Hematopoietic multipotent progenitor cell treated with erythropoietin and hydrocortisone succinate and interleukin-3 and kit ligand, for 8 days (in vitro differentiated cells): ENCODE data around the gene CNST.
"Not testable (repeated sequence)": the region's sequence is repeated elsewhere in the genome, so short reads cannot be mapped to it uniquely, and the experiment has no call there.

Source experiments
- DNase-seq: peaks from one replicate; pipeline ENCODE4 v3.0.0-alpha.2; 2015

CNST gene

GRCh38 chr1:246559310-246559709 is 6.9 kb upstream of the CNST start:
- DNase-seq, result no peak

DNA sequence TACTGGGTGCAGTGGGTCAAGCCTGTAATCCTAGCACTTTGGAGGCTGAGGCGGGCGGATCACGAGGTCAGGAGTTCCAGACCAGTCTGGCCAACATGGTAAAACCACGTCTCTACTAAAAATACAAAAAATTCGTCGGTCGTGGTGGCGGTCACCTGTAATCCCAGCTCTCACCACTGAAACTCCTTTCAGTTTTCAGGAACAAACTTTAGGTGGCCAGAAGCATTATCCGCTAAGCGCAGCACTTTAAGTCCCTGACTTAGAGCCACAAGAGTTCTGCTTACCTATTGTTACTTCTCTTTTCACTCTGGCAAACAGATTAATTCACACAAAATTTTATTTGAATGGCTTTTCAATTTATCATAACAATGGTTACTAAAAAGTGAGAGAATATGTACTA is 5.4 kb upstream of the CNST start:
- not testable (repeated sequence) for DNase-seq

DNA sequence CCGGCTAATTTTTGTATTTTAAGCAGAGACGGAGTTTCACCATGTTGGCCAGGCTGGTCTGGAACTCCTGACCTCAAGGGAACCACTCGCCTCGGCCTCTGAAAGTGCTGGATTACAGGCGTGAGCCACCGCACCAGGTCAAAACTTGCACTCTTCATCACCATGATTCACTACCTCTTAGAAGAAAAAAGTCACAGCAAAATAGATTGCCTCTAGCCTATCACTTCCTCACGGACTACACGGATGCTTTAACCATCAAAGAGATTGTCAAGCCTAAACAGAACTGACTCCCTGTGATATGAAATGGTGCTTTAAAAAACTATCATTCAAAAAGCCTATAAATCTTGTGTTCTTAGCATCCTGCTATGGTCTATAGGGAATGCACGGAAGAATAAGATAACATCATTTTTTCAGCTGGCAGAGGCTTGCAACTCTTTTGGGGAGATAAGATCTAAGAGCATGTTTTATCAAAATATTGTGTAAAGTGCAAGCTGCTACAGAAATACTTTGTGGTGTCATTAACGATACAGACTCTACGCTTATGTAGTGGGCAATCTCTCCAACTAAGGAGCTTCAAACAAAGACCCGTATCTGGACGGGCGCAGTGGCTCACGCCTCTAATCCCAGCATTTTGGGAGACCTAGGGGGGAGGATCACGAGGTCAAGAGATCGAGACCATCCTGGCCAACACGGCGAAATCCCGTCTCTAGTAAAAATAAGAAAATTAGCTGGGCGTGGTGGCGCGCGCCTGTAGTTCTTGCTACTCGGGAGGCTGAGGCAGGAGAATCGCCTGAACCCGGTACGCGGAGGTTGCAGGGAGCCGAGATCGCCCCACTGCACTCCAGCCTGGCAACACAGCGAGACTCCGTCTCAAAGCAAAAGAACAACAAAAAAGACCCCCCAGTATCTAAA is 1.2 kb upstream of the CNST start:
- no peak for DNase-seq

DNA sequence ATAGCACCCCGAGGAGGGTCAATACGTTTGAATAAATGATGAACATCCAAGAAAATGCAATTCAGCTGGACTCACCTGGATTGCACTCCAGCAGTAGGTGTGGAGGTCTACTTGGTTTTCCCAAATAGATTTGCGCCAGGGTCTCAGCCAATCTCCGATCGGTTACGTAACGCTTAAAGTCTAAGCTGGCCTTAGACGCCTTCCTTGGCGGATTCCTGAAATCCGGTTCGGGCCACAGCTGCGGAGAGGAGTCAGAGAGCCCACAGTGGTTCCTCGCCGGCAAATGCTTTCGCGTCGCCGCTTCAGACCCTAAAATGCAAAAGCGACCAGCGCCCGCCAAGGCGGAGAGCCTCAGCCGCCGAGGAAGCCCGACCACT is 517 bp upstream of the CNST start:
- no peak for DNase-seq

DNA sequence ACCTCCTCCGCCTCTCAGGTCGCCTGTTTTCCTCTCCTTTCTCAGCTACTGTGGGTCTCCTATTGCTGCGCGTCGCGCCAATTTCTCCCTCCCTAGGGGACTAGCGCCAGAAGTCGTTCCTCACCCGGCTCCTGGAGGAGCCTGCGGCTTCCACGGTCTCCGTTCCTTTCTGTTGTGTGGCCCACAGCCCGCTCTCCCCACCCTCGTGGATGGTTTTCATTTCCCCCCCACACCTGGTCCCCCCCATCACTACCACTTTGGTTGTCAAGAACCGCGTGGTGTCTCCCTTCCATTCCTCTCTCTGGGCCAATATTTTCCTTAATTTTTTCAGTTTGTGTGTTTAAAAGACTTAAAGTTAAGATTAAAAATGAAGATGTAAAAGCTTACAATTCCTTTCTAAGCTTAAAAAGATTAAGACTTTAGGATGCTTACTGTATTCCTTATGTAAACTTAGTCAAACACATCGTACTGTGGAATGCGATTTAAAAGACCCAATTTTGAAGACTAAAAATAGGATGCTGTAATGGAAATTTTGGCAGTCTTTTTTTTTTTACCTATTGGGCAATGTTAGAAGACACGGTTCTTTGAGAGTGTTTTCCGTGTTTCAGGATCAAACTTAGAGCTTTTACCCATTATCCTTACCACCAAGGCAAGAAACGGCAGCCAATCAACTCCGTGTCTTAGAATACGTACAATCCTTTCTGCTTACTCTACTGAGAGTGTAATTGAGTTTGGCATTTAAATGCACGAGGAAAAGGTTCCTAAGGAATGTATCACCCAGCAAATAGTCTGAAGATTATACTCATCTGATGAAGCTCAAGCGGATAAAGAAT is 773 bp downstream of the CNST start:
- peak; percentile 65 for DNase-seq

DNA sequence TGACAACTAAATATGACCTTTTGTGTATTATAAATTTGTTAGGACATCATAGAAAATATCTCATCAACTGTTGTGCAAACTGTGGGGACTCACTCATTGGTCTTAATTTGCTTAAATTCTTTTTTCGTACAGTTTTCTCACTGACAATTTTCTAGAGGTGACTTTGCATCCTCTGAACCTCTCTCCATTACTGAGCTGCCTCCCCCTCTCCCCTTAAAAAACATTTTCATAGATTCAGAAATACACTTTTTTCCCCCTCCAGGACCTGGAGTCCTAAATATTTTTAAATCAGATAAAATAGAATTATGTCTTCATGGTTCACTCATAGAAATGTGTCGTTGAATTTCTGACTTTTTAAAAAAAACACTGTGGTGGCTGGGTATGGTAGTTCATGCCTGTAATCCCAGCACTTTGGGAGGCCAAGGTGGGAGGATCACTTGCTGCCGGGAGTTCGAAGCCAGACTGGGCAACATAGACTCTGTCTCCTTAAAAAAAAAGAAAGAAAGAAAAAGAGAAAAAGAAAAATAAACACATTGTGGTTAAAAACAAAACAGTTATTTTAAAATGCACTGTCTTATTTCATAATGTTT is 1.5 kb downstream of the CNST start:
- no peak for DNase-seq

DNA sequence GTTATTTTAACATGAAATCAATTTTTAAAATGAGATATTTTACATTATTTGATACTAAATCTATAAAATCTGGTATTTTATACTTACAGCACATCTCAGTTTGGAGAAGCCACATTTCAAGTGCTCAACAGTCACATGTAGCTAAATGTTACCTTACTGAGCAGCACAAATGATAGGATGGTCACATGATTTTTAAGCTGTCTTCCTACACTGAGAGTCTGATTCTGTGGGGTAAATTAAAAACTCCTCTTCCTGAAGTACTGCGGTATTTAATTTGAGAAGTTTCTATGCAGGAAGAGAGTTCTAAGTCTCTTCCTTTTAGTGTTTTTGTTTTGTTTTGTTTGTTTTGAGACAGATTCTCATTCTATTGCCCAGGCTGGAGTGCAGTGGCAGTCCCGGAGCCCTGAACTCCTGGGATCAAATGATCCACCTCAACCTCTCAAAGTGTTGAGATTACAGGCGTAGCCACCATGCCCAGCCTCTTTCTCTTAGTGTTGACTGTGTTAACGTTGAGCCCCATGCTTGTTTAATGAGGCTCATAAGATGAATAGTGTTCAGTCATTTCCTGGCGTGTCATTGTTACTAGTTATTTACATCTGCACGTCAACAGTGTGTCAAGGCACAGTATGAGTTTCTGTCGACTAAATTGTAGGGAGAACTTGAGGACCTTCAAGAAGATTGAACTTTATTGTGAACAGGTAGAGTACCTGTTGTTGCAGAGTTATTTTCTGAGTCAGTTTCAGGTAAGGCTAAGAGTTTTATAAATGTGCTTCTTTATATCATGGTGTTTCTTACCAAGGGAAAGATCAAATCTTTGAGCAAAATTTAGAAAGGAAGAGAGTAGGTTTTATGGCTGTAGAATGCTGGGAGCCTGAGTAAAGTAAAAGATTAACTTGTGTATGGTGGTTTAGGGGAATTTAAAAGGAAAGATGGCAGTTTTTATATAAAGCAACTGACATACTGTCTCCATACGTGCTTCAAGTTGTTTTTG is 3.3 kb downstream of the CNST start:
- DNase-seq, result peak; percentile 36

DNA sequence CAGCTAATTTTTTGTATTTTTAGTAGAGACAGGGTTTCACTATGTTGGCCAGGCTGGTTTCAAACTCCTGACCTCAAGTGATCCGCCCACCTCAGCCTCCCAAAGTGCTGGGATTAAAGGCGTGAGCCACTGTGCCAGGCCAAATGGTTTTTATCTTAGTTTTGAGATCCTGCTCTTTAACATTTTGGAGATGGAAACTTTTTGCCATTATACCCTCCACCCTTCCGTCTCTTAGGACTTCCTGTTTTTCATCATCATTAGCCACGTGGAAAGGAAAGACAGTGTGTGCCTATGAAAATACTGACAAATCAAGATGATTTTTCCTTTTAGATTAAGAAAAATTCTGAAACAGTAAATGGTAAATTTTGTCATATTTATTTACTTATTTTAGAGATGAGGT is 5.1 kb downstream of the CNST start:
- DNase-seq, result peak; percentile 79

DNA sequence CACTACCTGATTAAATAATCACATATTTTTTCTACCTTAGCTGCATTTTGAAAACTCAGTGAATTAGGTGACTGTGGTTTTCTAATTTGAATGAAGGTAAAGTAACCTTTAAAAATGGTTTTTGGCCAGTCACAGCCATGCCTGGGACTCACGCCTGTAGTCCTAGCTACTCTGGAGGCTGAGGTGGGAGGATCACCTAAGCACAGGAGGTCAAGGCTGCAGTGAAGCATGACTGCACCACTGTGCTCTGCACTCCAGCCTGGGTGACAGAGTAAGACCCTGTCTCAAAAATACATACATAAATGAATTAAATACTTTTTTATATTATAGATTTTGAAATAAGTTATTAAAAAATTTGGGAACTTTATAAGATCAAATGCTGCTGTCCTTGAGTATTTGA is 5.7 kb downstream of the CNST start:
- no peak for DNase-seq

DNA sequence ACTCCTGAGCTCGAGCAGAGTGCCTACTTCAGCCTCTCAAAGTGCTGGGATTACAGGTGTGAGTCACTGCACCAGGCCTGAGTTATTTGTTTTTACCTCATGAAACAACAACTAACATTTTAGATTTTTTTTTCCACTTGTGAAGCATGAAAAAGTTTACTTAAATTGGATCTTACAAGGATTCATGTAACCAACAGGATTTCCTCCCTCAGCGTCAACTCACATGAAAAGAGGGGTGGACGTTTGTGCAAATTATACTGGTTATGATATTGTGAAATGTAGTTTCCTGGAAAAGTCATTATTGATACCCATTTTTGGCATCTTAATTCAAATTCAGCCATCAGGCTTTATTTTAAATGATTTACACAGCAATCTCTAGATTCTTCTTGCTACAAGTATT is 6.5 kb downstream of the CNST start:
- DNase-seq, result no peak

DNA sequence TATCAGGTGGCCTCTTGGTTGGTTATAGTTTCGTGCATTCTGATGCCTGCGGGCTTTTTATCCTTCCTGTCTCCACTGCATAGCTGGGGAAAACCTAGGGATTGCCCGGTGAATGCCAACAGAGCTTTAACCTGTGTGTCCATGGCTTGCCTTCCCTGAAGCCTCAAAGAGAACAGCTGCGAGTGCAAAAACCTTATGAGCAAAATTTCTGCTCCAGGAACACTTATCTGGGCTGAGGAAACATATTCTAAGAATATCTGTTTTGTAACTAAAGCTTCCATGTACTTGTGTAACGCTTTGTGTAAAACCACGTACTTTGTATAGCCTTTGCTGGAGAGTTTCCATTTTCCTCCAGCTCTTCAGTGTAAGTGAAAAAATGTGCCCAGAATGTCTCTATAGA is 7.2 kb downstream of the CNST start:
- DNase-seq, result peak; percentile 45

DNA sequence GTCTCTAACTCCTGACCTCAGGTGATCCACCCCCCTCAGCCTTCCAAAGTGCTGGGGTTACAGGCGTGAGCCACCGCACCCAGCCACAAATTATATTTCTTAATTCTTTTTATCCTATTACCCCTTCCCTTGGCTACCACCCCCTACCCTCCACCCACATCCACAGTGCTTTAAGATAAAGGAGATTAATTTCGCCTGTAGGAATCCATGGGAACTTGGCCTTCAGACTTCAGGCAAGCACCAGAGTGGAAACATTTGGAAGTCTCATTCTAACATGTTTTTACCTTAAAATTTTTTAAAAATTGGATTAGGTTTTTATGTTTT is 10.4 kb downstream of the CNST start:
- DNase-seq, result no peak

DNA sequence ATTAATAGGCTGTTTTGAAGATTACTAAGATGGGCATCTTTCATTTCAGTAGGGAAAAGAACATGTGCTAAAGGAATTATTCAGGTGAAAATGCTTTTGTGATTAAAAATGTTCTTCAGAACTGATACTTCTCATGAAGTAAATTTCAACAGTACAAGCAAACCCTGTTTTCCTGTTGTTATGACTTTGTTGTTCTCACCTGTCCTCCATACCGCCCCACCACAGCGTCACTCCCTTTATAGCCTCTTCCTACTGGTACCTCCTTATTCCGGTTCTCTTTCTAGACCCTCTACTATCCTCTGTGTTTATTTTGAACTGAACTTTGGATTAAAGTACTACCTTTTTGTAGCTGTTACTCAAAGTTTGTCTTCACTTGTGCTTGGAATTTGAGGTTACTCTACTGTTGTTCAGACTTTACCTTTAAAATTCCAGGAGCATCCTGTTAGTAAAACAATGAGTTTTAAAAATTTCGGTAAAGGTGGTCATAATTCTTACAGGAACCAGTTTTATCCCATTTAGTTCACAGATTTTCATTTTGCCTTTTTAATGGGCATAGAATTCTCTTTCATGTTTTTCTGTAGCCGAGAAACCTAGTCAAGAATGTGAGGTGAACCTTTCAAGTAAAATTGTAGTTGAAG is 10.9 kb downstream of the CNST start:
- DNase-seq, result no peak

DNA sequence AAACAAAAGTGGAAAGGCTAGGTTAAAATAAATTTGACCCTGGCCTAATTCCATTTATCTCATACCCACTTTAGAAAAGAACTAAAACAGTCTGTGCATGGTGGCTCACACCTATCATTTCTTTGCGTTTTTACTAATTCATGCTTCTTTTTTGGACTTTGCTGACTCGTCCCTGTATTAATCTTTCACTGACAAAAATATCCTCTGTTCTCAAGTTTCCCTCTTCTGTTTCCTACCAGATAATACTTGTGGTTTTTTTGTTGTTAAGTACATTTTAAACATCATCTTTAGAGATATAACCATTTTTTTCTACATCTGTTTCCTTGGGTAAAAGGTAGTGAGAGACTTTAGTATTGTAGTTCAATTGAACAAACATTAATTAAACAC is 11.5 kb downstream of the CNST start:
- DNase-seq, result peak; percentile 89

GRCh38 chr1:246579818-246580217 is 13.6 kb downstream of the CNST start:
- DNase-seq, result peak; percentile 58

- DNase-seq, result no peak
Measured at GRCh38 chr1:246580497-246581370, 14.5 kb downstream of the CNST start.

DNA sequence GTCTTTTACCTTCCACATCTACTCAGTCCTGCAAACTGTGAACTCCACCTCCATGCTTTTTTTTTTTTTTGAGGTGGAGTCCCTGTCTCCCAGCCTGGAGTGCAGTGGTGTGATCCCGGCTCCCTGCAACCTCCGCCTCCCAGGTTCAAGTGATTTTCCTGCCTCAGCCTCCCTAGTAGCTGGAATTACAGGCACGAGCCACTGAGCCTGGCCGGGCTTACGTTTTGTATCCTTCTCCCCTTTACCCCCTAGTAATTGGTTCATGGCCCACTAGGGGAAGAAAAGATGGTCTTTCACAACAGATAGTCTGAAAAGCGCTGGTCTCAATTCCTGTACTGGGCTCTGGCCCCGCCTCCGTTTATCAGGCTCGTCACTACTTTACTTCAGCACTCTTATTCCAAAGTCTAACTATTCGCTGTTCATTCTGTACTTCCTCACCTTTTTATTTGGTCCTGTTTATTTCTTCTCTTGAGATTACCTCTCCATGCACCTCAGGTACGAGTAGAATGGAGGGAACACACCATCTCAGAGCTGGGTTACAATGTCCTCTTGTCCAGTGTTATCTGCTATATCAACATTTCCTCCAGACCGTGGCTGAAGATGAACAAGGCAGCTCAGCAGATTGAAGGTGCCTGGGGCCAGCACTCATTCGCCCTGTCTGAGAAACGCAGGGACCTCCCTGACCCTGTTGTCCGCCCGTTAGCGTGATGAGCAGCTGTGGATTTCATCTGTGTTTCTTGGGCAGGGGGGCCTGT is 16.2 kb downstream of the CNST start:
- no peak for DNase-seq

- no peak for DNase-seq
Measured at GRCh38 chr1:246583056-246583440, 16.8 kb downstream of the CNST start.

GRCh38 chr1:246583448-246584185 is 17.4 kb downstream of the CNST start:
- DNase-seq, result no peak

DNA sequence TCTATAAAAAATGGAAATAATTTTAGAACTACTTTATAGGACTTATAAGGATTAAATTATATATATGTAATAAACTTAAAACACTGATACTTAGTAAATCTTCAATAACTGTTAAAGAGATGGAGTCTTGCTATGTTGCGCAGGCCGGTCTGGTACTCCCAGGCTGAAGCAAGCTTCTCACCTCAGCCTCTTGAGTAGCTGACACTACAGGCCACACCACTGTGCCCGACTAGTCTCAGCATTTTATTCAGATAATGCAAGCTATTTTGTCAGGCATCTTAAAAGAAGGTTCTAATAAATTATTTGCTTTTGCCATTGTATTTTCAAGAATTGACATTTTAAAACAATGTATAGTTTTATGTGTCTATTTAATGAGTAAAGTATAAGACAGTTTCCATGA is 20.8 kb downstream of the CNST start:
- no peak for DNase-seq
